Colon (tissue), 2 donors: ENCODE results near the gene ACSF2.

Source experiments
- FAIRE-seq: peaks from 2 replicates; lab custom pipeline; 2012; peaks lifted over from hg19 to GRCh38; lab: Jason Lieb, UNC
- donor health status: control.
- donor health status: control.

The ACSF2 gene

DNA sequence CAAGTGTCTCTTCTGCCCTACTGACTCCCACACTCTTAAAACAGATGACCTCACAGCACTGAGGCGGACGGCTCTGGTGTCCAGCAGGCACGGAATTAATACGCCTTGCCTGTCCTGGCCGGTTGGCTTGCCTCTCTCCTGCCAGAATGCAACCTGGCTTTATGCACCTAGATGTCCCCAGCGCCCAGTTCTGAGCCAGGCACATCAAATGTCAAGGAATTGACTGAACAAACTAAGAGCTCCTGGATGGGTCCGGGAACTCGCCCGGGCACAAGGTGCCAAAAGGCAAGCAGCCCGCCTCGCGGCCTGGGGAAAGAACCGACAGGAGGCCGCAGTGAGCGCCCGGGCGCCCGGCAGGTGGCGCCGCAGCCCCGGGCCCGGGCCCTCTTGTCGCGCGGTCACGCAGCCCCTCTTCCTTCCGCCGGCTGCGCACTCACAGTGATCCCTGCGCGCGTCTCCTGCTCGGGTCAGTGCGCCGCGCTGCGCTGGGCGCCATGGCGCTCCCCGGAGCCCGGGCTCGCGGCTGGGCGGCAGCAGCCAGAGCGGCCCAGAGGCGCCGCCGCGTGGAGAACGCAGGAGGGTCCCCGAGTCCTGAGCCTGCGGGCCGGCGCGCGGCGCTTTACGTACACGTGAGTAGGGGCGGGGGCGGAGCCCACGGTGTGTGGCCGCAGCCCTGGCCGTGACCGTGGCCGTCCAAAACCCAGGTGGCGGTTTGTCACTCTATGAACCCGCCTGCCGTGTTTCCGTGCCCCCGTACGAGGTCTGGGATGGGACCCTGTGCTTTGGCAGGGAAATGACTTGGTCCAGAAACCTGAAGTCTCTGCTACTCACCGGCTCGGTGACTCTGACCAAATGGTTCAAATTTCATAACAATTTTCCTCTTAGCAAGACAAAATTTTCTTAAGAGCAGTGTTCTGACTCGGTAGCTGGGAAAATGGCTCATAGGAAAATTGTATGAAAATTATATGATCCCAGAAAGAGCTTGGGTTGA lies 52.7 kb downstream of the ACSF2 start, which contains the start of gene RSAD1:
TSS of gene RSAD1 (plus strand) at position 470 of the 991 bp plus-strand sequence. CDS start at position 495, 25 bp downstream.
- FAIRE-seq = no peak

DNA sequence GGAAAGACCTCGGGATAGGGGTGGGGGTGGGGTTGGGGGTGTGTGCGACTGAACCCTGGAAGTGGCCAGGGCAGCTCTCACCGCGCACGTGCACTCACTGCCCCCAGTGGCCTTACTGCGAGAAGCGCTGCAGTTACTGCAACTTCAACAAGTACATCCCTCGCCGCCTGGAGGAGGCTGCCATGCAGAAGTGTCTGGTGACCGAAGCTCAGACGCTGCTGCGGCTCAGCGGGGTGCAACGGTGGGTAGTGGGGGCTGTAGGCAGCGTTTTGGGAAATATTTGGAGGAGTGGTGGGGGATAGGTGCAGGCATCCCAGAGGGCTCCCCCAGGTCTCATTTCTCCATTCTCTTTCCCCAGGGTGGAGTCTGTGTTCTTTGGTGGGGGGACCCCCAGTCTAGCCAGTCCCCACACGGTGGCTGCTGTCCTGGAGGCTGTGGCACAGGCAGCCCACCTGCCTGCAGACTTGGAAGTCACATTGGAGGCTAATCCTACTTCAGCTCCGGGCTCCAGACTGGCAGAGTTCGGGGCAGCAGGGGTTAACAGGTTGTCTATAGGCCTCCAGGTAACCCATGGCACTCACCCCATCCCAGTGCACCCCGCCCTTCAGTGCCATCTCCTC lies 53.6 kb downstream of the ACSF2 start:
- no peak for FAIRE-seq

DNA sequence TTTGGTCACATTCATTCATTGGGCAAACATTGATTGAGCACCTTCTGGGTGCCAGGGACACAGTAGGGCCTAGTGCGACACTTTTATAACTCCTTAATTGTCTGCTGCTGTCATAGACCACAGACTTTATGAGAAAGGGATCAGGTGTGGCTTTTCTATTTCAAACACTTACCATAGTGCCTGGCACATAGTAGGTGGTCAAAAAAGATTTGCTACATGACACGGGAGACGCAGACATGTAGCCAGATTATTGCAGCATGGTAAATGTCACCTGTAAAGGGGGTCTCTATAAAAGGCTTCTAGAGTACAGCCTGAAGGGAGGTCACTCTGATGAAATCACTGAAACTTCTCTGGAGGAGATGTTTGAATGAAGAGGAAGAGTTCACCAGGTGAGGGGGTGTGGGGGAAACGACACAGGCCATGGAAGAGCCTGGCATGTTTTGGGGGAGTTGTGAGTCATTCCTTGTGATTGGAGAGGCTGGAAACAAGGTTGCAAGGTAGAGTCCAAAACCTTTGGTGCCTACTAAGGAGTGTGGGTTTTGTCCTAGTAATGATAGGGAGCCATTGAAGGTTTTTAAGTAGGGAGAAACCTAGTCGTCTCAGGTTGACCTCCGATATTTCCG lies 54.2 kb downstream of the ACSF2 start:
- FAIRE-seq = no peak

DNA sequence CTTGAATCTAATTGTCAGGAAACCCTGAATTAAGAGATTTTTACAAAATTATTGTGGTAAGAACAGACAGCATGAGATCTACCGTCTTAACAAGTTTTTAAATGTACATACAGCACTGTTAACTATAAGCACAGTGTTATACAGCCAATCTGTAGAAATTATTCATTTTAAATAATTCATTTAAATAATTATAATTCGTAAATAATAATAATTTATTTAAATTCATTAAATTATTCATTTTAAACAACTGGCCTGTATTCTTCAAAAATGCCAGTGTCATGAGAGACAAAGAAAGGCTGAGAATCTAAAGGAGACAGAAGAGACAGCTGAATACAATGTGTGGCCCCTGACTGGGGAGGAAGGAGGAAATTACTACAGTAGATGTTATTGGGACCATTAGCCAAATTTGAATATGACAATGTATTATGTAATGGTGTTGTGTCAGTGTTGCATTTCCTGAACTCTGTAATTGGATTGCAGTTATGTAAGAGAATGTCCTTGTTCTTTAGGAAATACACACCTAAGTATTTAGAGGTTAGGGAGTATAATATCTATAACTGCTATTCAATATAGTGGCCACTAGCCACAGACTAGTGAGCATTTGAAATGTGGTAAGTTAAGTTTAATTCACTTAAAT lies 55.0 kb downstream of the ACSF2 start:
- no peak for FAIRE-seq

DNA sequence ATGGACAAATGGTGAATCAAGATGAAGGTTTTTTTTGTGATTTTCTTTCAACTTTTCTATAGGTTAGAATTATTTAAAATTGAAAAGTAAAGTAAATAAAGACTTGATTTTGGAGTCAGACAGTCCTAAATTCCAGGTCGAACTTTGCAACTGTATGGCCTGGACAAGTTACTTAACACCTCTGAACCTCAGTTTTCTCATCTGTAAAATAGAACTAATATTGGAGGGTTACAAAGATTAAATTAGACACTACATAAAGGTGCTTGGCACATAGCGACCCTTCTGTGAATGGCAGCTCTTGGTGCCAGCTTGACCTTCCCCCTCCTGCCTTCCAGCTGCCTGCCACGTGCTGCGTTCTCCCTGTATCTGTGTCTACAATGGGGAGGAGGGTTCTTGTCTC lies 55.6 kb downstream of the ACSF2 start:
- FAIRE-seq = no peak

DNA sequence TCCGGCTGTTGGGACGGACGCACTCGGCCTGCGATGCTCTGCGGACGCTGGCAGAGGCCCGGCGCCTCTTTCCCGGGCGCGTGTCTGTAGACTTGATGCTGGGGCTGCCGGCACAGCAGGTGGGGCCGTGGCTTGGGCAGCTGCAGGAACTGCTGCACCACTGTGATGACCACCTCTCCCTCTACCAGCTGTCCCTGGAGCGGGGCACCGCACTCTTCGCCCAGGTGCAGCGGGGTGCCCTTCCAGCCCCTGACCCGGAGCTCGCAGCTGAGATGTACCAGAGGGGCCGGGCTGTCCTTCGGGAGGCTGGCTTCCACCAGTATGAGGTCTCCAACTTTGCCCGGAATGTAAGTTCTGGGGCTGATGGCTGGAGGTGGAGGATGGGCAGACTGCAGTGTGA lies 56.1 kb downstream of the ACSF2 start:
- FAIRE-seq = no peak

DNA sequence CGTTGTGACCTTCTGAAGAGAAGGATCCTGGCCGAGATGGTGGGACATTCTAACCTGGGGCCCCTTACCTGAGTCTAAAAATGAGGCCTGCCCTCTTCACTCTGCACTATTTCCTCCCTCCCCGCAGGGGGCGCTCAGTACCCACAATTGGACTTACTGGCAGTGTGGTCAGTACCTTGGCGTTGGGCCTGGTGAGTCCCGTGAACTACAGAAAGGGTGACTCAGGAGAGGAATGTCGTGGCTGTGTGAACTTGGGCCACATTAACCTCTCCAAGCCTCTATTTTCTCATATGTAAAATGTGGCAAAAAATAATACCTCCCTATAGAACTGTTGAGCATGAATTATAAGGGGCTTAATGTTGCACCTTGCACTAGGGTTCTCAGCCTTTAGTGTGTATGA lies 56.5 kb downstream of the ACSF2 start:
- no peak for FAIRE-seq

DNA sequence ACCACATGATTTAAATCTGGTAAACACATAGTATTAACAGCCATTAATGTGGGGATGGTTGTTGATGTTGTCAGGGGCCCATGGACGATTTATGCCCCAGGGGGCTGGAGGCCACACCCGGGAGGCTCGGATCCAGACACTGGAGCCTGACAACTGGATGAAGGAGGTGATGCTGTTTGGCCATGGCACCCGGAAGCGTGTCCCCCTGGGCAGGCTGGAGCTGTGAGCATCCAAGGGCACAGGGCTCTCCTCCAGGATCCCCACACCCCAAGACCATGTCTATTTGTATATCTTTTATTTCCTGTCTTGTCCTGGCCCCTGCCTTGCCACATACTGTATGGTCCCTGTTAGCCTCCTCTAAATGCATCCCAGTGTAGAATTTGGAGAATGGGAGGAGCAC lies 57.2 kb downstream of the ACSF2 start:
- FAIRE-seq = no peak

DNA sequence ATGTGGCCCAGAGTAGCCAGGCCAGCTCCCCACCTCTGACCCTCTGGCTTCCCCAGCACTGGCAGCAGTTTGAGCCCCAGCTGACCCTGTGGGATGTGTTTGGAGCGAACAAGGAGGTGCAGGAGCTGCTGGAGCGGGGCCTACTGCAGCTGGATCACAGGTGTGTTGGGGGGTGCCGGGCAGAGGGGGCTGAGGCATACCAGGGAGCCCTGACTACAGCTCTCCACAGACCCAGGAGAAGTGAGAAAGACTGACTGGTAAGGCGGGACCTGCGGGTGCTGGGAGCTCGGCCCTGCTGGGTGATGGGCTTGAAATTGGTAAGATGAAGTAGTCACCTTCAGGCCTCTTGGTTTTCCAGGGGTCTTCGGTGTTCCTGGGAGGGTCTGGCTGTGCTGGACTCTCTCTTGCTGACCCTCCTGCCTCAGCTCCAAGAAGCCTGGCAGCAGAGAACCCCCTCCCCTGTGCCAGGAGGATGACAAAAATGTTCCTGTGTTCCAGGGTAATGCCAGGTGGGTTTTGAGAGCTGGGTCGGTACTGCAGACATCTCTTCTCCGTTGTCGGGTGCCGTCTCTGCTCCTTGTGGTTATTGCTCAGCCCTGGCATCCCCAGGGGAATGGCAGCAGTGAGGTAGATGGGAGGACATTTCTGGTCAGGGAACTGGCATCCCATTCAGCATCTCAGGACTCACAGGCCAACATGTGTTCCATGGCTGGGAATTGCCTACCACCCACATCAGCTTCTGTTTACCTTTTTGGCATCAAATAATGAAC lies 58.6 kb downstream of the ACSF2 start:
- FAIRE-seq = no peak

DNA sequence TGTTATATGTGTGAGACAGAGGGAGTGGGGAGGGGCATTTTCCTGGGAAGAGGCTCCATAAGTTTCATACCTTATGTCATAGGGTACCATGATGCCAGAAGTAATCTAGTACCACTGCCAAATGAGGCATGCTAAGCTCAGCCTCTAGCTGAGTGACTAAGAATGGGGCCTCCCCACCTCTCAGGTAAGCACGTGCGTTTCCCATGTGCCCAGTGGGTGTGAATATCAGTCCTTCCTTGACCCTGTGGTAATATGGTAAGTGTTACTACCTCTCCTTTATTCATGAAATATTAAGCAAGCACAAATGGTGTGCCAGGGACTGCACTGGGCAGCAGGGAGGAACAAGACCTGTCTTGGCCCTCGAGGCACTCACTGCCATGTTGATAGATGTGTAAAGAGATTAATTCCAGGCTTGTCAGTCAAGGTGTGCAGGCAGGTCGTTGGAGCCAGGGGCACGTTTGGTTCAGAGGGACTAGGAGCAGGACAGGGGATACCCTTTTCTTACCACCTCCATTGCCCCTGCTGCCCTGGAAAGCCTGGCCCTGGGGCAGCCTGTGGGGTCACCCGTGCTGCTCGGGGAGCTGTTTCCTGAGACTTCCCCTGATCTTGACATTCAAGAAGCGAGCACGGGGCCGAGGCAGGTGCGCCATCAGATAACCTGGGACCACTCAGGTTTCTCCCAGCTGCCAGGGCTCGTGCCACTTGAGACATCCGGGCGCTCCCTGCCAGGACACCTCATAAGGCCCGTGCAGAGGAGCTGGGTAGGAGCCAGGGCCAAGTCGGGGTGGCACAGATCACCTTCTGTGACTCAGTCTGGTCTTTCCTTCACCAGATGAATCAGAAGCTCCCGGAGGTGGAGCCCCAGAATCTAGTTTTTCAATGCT lies 61.4 kb downstream of the ACSF2 start:
- FAIRE-seq = no peak

DNA sequence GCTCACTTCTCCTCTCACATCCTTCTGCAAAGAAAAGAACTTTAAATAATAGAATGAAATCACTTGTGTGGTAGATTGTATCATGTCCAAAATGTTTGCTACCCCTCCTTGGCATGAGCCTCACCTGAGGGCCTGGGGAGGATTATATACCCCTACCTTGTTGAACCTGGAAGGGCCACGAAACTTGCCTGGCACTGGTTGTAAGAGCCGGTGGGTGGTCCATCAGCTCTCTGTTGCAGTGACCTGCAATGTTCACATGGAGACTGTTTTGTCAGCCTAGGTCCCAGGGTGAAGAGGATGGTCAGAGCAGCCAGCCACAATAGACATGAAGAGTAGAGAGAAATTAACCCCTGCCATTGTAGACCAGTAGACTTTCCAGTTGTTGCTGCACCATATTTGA lies 62.9 kb downstream of the ACSF2 start:
- FAIRE-seq = no peak

DNA sequence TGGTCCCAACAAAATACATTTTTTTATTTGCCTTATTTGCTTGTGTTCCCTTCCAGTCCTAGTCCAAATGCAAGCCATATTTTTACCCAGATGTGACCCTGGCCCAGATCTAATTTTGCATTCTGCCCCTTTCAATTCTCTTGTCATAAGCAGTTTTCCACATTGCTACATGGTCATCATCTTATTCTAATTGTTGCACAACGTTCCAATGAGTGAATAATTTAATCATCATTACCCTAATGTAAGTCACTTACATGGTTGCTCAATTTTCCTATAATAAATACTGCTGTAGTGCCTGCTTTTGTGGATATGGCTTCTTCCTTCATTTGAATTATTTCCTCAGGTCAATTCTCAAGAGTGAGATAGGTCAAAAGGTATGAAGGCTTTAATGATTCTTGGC lies 65.5 kb downstream of the ACSF2 start:
- FAIRE-seq = no peak

DNA sequence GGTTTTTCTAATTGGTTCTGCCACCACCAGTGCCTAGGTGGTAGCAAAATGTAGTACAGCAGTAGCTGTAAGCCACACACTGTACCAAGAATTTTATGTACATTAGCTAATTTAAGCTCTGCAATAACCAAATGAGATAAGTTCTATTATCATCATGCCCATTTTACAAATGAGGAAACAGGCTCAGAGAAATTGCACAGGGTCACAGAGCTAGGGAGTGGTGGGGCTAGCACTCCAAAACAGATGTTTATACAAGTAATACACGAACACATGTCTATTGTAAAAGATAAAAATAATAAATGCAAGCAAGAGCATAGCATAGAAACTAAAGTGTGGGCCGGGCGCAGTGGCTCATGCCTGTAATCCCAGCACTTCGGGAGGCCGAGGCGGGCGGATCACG lies 66.2 kb downstream of the ACSF2 start:
- FAIRE-seq = no peak

DNA sequence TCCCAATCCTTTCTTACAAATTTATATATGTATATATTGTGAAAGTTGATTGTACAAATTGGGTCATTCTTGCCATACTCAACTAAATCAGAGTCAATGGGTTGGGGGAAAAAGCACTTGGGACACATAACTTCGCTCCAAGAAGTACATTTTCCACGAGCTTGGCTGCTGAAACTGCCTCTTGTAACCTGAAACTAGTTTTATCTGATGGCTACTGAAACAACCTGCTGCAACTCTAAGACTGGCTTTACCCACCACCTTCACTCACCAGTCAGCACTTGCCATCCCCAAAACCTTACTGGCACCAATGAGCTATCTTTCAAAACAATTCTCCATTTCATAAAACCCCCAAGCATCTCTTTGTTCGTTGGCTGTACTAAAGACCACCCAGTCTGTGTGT lies 67.7 kb downstream of the ACSF2 start:
- FAIRE-seq = no peak

DNA sequence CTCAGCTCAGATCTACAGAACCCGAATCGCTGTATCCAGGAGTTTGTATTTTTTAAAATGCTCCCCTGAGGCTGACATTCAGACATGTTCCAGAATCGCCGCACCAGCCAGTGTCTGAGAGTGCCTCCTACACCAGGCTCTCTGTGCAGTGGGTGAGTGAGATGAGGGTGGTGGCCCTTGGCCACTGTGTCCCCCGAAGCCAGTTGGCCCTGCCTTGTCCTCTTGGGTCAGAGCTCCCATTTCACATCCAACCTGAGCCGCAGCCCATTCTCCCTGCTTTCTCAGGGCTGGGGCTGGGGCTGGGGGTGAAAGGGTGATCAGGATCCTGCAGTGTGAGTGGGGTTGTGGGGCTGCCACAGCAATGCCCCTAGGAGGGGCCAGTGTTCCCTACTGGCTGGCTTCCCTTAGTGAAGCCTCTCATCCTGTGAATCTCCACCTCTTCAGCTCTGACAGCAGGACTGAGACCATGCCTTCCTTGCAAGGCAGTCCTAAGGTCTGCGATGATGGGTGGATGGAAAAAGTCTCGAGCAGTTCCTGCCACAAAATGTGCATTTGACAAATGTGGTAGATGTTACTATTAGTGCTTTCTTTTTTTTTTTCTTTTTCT lies 69.3 kb downstream of the ACSF2 start:
- no peak for FAIRE-seq

DNA sequence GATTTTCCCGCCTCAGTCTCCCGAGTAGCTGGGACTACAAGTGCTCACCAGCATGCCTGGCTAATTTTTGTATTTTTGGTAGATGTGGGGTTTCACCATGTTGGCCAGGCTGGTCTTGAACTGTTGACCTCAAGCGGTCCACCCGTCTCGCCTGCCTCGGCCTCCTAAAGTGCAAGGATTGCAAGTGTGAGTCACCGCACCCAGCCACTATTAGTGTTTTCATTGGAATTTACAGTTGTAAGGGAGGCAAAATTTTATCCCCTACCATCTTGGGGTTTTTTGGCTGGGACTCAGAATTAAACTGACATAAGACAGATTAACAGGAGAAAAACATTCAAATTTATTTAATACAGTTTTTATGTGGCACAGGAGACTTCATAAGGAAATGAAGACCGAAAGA lies 69.9 kb downstream of the ACSF2 start:
- FAIRE-seq = no peak

DNA sequence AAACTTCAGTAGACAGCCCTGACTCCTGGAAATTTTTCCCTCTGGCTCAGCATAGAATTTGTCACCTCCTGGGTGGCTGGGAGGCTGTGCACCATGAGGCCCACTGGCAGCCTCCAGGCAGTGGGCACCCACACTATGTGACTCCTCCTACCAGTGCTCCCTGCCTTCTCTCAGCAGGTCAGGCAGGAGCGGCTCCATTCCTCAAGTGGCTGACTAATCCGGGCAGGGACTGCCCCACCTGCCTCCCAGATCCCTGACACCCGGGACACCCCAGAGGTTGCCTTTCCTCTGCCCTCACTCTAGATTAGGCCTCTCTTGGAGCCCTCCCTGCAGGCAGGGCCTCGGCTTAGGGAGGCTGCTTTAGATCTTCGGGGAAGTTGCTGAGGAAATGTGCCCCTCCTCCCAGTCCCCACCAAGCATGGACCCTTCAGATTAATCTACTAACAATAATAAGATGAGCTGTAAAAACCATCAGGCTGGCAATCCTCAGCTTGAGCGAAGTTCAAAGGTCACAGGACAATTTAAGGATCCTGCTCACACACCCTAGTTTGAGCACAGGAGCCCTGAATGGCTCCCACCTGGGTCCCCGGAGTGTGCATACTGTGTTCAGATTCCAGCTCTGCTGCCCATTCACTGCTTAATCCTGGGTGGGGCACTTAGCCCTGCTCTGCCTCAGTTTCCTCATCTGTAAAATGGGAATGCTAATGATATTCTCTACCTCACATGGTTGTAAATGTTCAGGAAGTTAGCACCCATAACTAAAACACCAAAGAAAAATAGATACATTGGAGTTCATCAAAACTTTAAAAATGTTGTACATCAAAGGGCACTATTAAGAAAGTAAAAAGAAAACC lies 72.2 kb downstream of the ACSF2 start:
- FAIRE-seq = no peak

DNA sequence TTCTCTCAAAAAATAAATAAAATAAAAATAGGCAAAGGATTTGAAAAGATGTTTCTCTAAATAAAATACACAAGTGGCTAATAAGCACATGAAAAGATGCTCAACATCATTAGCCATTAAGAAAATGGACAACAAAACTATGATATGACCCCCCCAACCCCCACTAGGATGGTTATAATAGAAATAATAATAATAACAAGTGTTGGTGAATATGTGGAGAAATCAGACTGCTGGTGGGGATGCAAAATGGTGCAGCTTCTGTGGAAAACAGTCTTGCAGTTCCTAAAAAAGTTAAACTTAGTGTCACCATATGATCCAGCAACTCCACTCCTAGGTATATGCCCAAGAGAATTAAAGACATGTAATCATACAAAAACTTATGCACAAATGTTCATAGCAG lies 73.3 kb downstream of the ACSF2 start:
- no peak for FAIRE-seq

DNA sequence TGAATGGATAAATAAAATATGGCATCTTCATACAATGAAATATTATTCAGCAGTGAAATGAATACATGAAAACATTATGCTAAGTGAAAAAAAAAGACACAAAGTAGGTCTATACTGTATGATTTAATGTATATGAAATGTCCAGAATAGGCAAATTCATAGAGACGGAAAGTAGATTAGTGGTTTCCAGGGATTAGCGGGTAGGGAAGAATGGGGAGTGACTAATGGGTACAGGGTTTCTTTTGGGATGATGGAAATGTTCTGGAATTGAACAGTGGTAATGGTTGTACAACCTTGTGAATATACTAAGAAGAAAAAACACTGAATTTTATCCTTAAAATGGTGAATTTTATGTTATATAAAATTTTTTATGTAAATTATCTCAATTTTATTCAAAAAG lies 73.7 kb downstream of the ACSF2 start:
- no peak for FAIRE-seq
